ENCODE results near the gene TMEM242. TPM values are rescaled to one million over a fixed set of nuclear protein-coding genes. Genes with fewer than 3 reads are reported as not detected.

Gene TMEM242
- polyA plus RNA-seq (2011; rRNA removed) (5.1 and 7.4 TPM in 2 replicates), polyA plus RNA-seq (2017; fragmentation: RNase III; extraction: RNeasy Plus Mini Kit Qiagen cat#74134 plus additional on column Dnase treatment) (5.3 to 6.3 TPM (median 5.8 TPM) in 3 replicates), polyA minus RNA-seq (2011; rRNA and poly(A)+ RNA removed) (1.1 and 2.5 TPM in 2 replicates)
- 2.7 and 3.3 TPM in 2 replicates for polyA plus RNA-seq (2012; cell fraction: cytosol; rRNA removed)
- polyA plus RNA-seq (2012; cell fraction: nucleus; rRNA removed): 1.3 and 2.0 TPM in 2 replicates

GRCh38 chr6:157323255-157323965, at the start of gene TMEM242:
TSS of gene TMEM242 (minus strand) at chr6:157323519. CDS start at chr6:157323499, 20 bp downstream.
- POLR2A ChIA-PET: interaction anchor here (0.7 to 2.4 kb wide), 6 partner anchors 9 to 346 kb away, joined by 3 to 24 read pairs (median 3); no protein-coding TSS in a partner anchor
- CTCF ChIA-PET: interaction anchor here (0.7 to 3.1 kb wide), 7 partner anchors 8 to 592 kb away, joined by 3 to 14 read pairs (median 3); no protein-coding TSS in a partner anchor
- TF ChIP-seq ZSCAN20 (CRISPR knock-in tag; IDR thresholded peaks at IDR 0.05) (no peak), MAX (IDR thresholded peaks at IDR 0.05) (peak; percentile 90), RFX5 (IDR thresholded peaks at IDR 0.05) (0 out of 2 replicates have a peak, but pooled peaks have one; percentile 49), HDAC2 (IDR thresholded peaks at IDR 0.05) (0 out of 2 replicates have a peak, but pooled peaks have one; percentile 32), JUN (IDR thresholded peaks at IDR 0.05) (peak; percentile 57 to 94; a peak in 4 of 5 replicates), HEYL (CRISPR knock-in tag; IDR thresholded peaks at IDR 0.05) (no peak), PBX3 (IDR thresholded peaks at IDR 0.05) (peak; percentile 41; the same call in 1 of the 2 replicates), TP53 (CRISPR knock-in tag; IDR thresholded peaks at IDR 0.05) (no peak), CEBPB (IDR thresholded peaks at IDR 0.05) (peak in 1 of 2 experiments; percentile 17; a peak in 1 of 4 replicates), KDM5A (IDR thresholded peaks at IDR 0.05) (peak; percentile 98), BCL3 (IDR thresholded peaks at IDR 0.05) (peak; percentile 90), E2F6 (IDR thresholded peaks at IDR 0.05; ENCODE audit: borderline replicate concordance, low read depth) (peak; percentile 64; the same call in 1 of the 2 replicates), GATA3 (IDR thresholded peaks at IDR 0.05; ENCODE audit: borderline replicate concordance) (peak; percentile 28; the same call in 1 of the 2 replicates), POLR2A (IDR thresholded peaks at IDR 0.05; ENCODE audit: low read length) (peak; percentile 82), RAD21 (conservative IDR thresholded peaks at IDR 0.05 in 1 of 2, IDR thresholded peaks at IDR 0.05 in 1 of 2) (0 out of 5 replicates have a peak, but pooled peaks of 1 of the 2 experiments have one; percentile 15), PHF8 (IDR thresholded peaks at IDR 0.05; ENCODE audit: borderline replicate concordance, low read depth) (peak; percentile 95; the same call in 1 of the 2 replicates), REST (IDR thresholded peaks at IDR 0.05) (0 out of 2 replicates have a peak, but pooled peaks have one; percentile 11), CBX2 (IDR thresholded peaks at IDR 0.05; ENCODE audit: borderline replicate concordance, low read depth) (no peak)
- Histone ChIP-seq H3K4me1 (peaks cover 11% of the 10 kb centered on the region; the same call in 2 of the 3 replicates), H3K9me3 (no peaks in the 10 kb centered on the region), H3K4me3 (peak within 1 kb of the TSS; percentile 57), H3K4me2 (peak within 1 kb of the TSS; percentile 85), H3K27ac (peak within 1 kb of the TSS; percentile 87 to 99)
- DNase-seq (ENCODE audit: low read depth in 1 of 2, low spot score in 1 of 2) (peak; percentile 73 to 94), ATAC-seq (peak; percentile 97 to 98), FAIRE-seq (no peak)
- WGBS (ENCODE audit: missing lambda C conversion rate): 2% methylated on average over 7 of the region's 42 CpGs

Measured in A549 (cell line).